ENCODE measurements around the gene HIBCH.

DNA sequence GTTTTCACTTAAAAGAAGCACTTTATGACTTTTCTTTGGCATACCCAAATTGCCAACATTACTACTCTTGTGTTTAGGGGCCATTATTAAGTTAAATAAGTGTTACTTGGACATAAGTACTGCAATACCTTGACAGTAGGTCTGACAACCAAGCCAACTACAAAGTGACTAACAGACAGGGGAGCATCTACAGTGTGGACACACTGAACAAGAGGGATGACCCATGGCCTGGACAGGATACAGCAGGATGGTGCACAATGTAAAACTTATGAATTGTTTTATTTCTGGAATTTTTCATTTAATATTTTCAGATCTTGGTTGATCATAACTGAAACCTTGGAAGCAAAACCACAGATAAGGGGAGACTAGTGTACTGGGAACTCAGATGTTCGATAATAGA is 19.8 kb upstream of the HIBCH start:
- TF ChIP-seq POLR2A (IDR thresholded peaks at IDR 0.05): no peak
- TF ChIP-seq, protein P1, sequence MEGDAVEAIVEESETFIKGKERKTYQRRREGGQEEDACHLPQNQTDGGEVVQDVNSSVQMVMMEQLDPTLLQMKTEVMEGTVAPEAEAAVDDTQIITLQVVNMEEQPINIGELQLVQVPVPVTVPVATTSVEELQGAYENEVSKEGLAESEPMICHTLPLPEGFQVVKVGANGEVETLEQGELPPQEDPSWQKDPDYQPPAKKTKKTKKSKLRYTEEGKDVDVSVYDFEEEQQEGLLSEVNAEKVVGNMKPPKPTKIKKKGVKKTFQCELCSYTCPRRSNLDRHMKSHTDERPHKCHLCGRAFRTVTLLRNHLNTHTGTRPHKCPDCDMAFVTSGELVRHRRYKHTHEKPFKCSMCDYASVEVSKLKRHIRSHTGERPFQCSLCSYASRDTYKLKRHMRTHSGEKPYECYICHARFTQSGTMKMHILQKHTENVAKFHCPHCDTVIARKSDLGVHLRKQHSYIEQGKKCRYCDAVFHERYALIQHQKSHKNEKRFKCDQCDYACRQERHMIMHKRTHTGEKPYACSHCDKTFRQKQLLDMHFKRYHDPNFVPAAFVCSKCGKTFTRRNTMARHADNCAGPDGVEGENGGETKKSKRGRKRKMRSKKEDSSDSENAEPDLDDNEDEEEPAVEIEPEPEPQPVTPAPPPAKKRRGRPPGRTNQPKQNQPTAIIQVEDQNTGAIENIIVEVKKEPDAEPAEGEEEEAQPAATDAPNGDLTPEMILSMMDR (IDR thresholded peaks at IDR 0.05): no peak
